Measurements from ENCODE around the gene FADS2. TPM values are rescaled to one million over a fixed set of nuclear protein-coding genes. Genes with fewer than 3 reads are reported as not detected.

The FADS2 gene
- polyA plus RNA-seq, 1 donor (not counting 4 experiments of a cell fraction or from before 2014, with no cell fraction given) = 196 TPM

GRCh38 chr11:61805146-61805545 is 23.0 kb upstream of the FADS2 start:
- Histone ChIP-seq H3K27ac (ENCODE audit: control insufficient read depth, insufficient read depth, low read length) (no peak overlapping the region), H3K27me3 (ENCODE audit: control insufficient read depth, extremely low read depth, insufficient read depth, low read length) (no peaks in the 10 kb centered on the region), H4K20me1 (ENCODE audit: control insufficient read depth, extremely low read depth, insufficient read depth, low read length) (no peaks in the 10 kb centered on the region), H3K4me3 (ENCODE audit: control insufficient read depth in 2 of 3, extremely low read depth in 1 of 3, insufficient read depth in 2 of 3, low read depth in 1 of 3, low read length in 3 of 3) (no peak overlapping the region), H3K79me2 (ENCODE audit: control insufficient read depth, insufficient read depth, low read length) (no peaks in the 10 kb centered on the region), H3K4me2 (ENCODE audit: control insufficient read depth, extremely low read depth, insufficient read depth, low read depth, low read length) (no peak overlapping the region), H3K4me1 (ENCODE audit: control insufficient read depth, extremely low read depth, insufficient read depth, low read length) (no peaks in the 10 kb centered on the region), H3K9me3 (ENCODE audit: control insufficient read depth, low read depth, low read length) (no peaks in the 10 kb centered on the region), H3K9ac (ENCODE audit: control insufficient read depth, extremely low read depth, insufficient read depth, low read length) (no peak overlapping the region), H3K36me3 (ENCODE audit: control insufficient read depth in 2 of 2, extremely low read depth in 1 of 2, insufficient read depth in 2 of 2, low read length in 2 of 2) (peaks cover 7 to 24% of the 10 kb centered on the region in 2 experiments), H3K9me1 (ENCODE audit: control insufficient read depth, extremely low read depth, insufficient read depth, low read length) (peaks cover 3% of the 10 kb centered on the region), H2AFZ (ENCODE audit: control insufficient read depth, low read length) (no peak overlapping the region)
- no peak for TF ChIP-seq CTCF (optimal IDR thresholded peaks at IDR 0.05 in 1 of 3, IDR thresholded peaks at IDR 0.05 in 1 of 3, conservative IDR thresholded peaks at IDR 0.05 in 1 of 3; ENCODE audit: extremely low read depth in 1 of 3, insufficient read depth in 2 of 3, low read length in 3 of 3)
- TF ChIP-seq EZH2 (IDR thresholded peaks at IDR 0.05; ENCODE audit: low read length) = no peak
- FAIRE-seq (no peak), DNase-seq (ENCODE audit: low read depth, low spot score) (no peak)
- dilution Hi-C loops (cut with MboI; ENCODE audit: extremely low pct_ligation_motif_present, low sequenced_read_pairs) = no loop called here

- H3K9me1 ChIP-seq (ENCODE audit: control insufficient read depth, extremely low read depth, insufficient read depth, low read length) = peaks cover 3% of the 10 kb centered on the region
- dilution Hi-C loops (cut with MboI; ENCODE audit: extremely low pct_ligation_motif_present, low sequenced_read_pairs) = no loop called here
- no peak for TF ChIP-seq EZH2 (IDR thresholded peaks at IDR 0.05; ENCODE audit: low read length)
- TF ChIP-seq CTCF (optimal IDR thresholded peaks at IDR 0.05 in 1 of 3, IDR thresholded peaks at IDR 0.05 in 1 of 3, conservative IDR thresholded peaks at IDR 0.05 in 1 of 3; ENCODE audit: extremely low read depth in 1 of 3, insufficient read depth in 2 of 3, low read length in 3 of 3) = no peak
- no peak overlapping the region for H3K9ac ChIP-seq (ENCODE audit: control insufficient read depth, extremely low read depth, insufficient read depth, low read length)
- H3K9me3 ChIP-seq (ENCODE audit: control insufficient read depth, low read depth, low read length) = no peaks in the 10 kb centered on the region
- no peaks in the 10 kb centered on the region for H4K20me1 ChIP-seq (ENCODE audit: control insufficient read depth, extremely low read depth, insufficient read depth, low read length)
- FAIRE-seq = no peak
- no peaks in the 10 kb centered on the region for H3K27me3 ChIP-seq (ENCODE audit: control insufficient read depth, extremely low read depth, insufficient read depth, low read length)
- H3K79me2 ChIP-seq (ENCODE audit: control insufficient read depth, insufficient read depth, low read length) = no peaks in the 10 kb centered on the region
- H3K36me3 ChIP-seq (ENCODE audit: control insufficient read depth in 2 of 2, extremely low read depth in 1 of 2, insufficient read depth in 2 of 2, low read length in 2 of 2) = peaks cover 7 to 25% of the 10 kb centered on the region in 2 experiments
- H3K4me3 ChIP-seq (ENCODE audit: control insufficient read depth in 2 of 3, extremely low read depth in 1 of 3, insufficient read depth in 2 of 3, low read depth in 1 of 3, low read length in 3 of 3) = no peak overlapping the region
- no peak for DNase-seq (ENCODE audit: low read depth, low spot score)
- no peak overlapping the region for H2AFZ ChIP-seq (ENCODE audit: control insufficient read depth, low read length)
- H3K4me1 ChIP-seq (ENCODE audit: control insufficient read depth, extremely low read depth, insufficient read depth, low read length) = no peaks in the 10 kb centered on the region
- H3K4me2 ChIP-seq (ENCODE audit: control insufficient read depth, extremely low read depth, insufficient read depth, low read depth, low read length) = no peak overlapping the region
- no peak overlapping the region for H3K27ac ChIP-seq (ENCODE audit: control insufficient read depth, insufficient read depth, low read length)
Observed at GRCh38 chr11:61806785-61807184, 21.3 kb upstream of the FADS2 start.
